PC-9 (cell line): ENCODE measurements around the gene MAGI2.

Source experiments
- EZH2 ChIP-seq: fragments of 200-600 bp; sonication (generic); IDR thresholded peaks from 2 replicates; pipeline ENCODE4 v1.8.0; 2017; ENCODE audit warnings: antibody characterized with exemption, low read depth
- TF ChIP-seq, protein P1 (sequence below): fragments of 200-600 bp; sonication (generic); conservative IDR thresholded peaks from 2 replicates; pipeline ENCODE4 v1.6.1; 2017; ENCODE audit warnings: mixed run types, antibody characterized with exemption, mild to moderate bottlenecking, moderate library complexity

DNA sequence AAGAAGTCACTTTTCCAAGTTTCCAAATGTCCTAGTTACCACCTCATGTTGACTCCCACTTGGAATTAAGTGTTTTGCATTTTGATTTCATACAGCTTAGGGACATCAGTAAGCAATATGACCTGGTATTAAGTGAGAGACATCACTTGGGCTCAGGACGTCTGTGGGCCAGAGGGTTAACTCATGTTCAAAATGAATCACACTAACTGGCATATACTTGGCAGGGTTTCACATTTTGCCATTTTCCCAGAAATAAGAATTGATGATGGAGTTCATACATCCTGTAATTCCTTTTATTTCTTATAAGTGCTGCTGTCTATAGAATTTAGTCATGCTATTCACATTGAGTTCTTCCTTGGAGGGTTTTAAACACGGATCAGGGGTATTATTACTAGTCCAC is 1138.3 kb downstream of the MAGI2 start:
- no peak for TF ChIP-seq EZH2
- TF ChIP-seq, protein P1, sequence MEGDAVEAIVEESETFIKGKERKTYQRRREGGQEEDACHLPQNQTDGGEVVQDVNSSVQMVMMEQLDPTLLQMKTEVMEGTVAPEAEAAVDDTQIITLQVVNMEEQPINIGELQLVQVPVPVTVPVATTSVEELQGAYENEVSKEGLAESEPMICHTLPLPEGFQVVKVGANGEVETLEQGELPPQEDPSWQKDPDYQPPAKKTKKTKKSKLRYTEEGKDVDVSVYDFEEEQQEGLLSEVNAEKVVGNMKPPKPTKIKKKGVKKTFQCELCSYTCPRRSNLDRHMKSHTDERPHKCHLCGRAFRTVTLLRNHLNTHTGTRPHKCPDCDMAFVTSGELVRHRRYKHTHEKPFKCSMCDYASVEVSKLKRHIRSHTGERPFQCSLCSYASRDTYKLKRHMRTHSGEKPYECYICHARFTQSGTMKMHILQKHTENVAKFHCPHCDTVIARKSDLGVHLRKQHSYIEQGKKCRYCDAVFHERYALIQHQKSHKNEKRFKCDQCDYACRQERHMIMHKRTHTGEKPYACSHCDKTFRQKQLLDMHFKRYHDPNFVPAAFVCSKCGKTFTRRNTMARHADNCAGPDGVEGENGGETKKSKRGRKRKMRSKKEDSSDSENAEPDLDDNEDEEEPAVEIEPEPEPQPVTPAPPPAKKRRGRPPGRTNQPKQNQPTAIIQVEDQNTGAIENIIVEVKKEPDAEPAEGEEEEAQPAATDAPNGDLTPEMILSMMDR: no peak
